HG03439 (cell line): ENCODE measurements around the gene RAB11B.
"Not testable (repeated sequence)": the region's sequence is repeated elsewhere in the genome, so short reads cannot be mapped to it uniquely, and the experiment has no call there.

ENCODE experiments used
- ATAC-seq: cut with Tn5 transposase; IDR thresholded peaks from one replicate; pipeline ENCODE4 v1.9.1; 2021; ENCODE audit warnings: mild to moderate bottlenecking, moderate library complexity; ENCODE audit not compliant: unreplicated experiment

RAB11B gene

DNA sequence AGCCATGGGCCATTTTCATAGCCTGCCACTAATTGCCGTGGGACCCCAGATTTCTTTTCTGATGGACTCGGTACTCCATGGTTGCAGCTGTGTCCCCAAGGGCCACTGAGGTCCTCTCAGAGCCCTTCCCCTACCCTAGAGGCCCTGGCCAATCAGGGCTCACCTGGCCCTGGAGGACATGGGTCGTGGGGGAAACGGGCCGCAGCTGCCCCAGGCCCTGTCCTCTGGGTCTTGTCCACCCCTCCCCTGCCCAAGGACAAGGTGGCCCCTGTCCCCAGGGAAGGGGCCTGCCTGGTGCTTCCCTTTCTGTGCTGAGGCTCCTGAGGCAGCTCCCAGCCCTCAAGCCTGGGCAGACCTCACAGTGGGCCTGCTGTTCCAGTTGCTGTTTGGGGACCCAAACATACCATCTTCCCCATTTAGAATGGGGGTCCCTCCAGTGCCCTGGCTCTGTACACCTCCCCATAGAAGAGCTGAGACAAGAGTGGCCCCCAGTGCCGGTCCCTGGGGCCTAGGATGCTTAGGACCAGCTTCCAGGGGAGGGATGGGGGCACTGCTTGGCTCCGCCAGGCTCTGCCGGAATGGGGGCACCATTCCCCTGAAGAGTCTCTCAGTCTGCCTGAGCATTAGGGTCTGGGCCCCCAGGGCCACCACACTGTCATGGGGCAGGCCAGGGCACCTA lies 3.2 kb downstream of the RAB11B start:
- ATAC-seq, result no peak

DNA sequence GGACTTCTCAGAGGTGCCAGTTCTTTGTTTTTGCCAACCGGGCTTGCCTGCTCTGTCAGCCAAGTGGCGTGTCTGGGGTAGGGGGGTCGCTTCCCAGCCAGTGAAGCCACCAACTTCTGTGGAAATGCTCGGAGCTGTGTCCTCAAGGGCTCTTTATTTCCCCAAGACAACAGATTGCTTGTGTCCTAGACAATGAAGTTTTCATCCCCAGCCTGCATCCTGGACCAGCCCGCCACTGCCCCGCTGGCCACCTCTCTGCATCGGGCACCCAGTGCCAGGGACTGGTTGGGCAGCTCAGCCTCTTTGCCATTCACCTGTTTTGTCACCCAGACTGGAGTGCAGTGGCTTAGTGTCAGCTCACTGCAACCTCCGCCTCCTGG lies 3.7 kb downstream of the RAB11B start:
- ATAC-seq, result no peak

DNA sequence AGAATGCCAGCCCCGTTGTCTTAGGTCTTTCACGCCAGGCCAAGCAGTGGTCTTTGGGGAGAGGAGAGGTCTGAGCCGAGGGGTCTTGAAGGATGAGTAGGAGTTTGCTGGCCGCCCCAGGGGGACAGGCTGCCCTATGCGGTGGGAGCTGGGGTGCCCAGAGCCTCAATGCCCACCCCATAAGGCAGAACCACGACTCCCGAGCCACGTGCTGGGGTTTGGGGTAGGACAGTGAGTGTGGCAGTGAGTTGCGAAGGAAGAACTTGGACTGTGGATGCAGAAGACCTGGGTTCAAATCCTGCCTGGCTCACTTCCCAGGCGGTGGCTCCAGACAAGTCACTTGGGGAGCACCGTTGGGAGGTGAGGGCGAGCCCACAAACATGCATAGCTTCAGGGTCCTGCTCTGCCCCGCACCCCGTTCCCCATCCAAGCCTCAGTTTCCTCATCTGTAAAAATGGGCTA lies 5.5 kb downstream of the RAB11B start:
- no peak for ATAC-seq

DNA sequence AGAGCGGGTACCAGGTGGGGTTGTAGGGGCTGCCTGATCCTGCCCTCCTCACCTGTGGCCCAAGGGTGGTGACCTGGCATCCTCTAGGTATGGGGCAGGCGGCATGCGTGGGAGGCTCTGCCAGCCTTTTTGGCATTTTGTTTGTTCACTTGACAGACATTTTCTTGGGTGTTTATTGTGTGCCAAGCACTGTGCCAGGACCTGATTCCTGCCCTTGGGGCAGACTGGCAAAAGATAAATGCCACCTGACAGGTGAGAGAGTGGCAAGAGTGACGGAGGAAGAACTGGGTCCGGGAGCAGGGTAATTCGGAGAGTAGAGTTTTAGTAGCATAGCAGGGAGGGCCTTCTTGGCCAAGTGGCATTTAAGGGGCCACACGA lies 6.0 kb downstream of the RAB11B start:
- ATAC-seq, result no peak

DNA sequence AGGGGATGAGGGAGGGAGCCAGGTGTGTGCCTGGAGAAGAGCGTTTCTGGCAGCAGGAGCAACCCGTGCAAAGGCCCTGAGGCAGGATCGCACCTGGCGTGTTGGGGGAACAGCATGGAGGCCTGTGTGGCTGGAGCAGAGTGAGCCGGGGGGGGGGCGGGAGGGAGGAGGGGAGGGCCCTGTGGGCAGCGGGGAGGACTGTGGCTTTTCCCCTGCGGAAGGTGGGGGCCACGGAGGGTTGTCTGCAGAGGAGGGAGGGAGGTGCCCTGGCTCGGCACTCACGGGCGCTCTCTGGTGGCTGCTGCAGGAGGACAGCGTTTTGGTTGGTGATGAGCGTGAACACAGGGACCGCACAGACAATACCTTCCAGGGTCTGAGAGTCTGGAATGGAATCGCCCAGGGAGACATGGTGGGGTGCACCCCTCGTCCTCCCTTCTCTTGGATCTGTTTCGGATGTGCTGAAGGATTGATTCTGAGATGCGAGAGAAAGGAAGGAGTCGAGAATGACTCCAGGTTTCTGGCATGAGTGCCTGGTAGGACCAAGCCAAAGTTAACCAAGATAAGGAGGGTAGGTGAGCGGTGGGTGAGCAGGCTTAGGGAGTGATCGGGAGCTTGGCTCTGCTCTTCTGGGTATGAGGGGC lies 6.5 kb downstream of the RAB11B start:
- no peak for ATAC-seq

DNA sequence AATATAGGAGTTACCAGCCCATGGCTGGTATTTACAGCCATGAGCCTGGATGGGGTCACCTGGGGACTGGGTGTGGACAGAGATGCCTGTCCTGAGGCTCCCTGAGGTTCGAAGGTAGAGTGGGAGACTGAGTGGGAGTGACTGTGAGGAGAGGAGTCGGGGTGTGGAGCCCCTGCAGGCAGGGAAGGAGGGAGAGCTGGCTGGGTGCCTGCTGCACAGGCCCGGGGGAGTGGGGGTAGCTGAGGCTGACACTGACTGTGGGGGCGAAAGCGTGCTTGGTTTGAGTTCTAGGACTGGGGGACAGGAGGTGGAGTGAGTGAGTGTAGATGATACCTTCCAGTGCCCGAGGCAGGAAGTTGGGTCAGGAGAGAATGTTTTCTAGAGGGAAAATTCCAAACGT lies 7.1 kb downstream of the RAB11B start:
- ATAC-seq, result no peak

DNA sequence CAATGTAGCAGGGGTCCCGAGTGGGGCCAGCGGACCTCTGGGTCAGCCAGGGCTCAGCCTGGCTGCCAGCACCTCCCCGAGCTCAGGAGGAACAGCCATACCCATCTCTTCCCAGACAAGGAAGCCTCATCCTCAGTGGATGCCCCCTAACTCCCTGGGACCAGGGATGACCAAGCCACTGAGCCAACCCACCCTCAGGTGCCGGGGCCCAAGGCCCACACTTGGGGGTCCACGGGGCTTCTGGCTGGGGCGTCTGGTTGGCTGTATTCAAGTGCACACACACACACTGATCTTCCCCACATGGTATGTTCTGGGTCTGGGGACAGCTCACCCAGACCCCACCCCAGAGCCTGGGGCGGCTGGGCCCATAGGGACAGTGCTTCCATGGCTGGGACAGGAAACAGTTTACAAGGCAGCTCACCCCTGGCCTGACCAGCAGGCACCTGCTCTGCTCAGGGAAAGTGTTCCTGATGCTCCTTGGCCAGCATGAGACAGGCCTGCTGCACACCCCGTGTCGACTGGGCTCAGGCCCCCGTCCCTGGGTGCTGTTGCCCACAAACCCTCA lies 7.7 kb downstream of the RAB11B start:
- no peak for ATAC-seq

DNA sequence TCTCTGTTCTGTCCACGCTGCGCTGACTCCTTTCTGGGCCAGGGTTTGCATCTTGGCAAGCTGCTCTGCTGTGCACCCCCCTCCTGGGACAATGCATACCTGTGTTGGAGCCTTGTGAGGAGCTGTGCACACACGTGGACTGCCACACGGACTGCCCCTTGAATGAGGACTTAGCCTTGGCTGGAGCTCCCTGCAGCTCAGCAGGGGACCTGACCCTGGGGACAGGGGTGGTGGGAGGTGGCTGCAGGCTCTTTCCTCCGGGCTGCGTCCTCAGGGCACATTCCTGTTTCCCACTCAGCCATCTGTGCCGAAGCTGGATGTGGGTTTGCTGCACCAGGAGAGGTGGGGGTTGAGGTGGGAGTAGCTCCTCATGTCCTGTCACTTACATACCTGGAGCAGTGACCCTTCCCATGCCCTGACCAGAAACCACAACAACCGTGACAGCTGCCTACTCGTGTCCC lies 8.2 kb downstream of the RAB11B start:
- no peak for ATAC-seq

DNA sequence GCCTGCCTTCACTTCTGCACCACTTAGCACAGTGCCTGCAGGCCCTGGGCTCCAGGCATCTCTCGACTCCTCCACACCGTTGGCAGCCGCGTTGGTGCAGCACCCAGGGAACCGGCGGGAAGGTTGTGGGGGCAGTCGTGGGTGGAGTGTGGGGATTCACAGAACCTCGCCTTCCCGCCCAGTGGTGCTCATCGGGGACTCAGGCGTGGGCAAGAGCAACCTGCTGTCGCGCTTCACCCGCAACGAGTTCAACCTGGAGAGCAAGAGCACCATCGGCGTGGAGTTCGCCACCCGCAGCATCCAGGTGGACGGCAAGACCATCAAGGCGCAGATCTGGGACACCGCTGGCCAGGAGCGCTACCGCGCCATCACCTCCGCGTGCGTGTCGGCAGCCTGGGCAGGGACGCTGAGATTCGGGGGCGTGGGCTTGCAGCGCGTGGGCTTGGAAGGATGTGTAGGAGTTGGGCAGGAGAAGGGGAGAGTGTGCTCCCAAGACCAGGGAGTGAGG lies 9.6 kb downstream of the RAB11B start:
- ATAC-seq, result no peak

DNA sequence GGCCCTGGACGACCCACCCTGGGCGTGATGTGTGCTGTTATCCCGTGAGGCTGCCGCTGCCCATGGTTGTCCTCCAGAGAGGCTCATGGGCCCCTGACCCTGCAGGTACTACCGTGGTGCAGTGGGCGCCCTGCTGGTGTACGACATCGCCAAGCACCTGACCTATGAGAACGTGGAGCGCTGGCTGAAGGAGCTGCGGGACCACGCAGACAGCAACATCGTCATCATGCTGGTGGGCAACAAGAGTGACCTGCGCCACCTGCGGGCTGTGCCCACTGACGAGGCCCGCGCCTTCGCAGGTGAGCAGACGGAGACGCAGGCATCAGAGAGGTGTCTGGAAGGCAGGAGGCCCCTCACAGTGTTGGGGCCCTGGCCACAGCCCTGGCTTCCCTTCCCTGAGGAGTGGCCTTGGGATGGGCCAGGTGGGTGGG lies 11.8 kb downstream of the RAB11B start:
- no peak for ATAC-seq

DNA sequence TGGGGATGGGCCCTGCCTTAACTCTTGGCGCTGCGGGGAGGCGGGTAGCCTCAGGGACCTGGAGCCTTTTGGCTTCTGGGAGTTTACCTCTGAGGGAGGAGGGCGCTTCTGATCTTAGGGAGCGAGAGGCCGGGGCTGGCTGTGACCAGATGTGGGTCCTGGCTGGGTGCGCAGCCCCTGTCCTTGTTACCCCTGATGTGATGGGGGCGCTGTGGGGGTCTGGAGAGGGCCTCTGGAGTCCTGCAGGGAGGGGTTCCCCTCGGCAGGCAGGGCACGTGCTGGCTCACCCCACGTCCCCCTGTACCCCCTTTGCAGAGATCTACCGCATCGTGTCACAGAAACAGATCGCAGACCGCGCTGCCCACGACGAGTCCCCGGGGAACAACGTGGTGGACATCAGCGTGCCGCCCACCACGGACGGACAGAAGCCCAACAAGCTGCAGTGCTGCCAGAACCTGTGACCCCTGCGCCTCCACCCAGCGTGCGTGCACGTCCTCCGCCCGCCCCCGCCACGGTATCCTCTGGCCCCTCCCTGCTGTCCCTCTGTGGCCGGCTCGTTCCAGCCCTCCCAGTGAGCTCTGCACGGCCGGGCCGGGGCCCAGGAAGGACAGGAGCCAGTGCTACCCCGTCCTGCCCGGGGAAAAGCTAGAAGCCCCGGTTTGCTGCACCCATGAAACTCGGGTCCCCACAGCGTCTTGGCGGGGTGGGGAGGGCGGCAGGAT lies 13.1 kb downstream of the RAB11B start:
- no peak for ATAC-seq

DNA sequence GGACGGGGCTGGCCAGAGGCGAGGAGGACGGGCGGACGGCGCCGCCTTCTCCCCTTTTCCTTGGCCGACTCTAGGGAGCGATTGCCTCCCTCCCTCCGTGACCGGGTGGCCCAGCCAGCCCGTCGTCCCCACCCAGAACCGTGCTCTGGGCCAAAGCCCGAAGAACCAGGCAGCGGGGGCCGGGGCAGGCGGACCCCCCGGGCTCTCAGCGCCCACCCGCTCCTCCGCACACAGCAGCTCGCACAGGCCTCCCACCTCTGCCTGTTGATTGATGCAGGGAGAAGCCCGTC lies 13.6 kb downstream of the RAB11B start:
- no peak for ATAC-seq

DNA sequence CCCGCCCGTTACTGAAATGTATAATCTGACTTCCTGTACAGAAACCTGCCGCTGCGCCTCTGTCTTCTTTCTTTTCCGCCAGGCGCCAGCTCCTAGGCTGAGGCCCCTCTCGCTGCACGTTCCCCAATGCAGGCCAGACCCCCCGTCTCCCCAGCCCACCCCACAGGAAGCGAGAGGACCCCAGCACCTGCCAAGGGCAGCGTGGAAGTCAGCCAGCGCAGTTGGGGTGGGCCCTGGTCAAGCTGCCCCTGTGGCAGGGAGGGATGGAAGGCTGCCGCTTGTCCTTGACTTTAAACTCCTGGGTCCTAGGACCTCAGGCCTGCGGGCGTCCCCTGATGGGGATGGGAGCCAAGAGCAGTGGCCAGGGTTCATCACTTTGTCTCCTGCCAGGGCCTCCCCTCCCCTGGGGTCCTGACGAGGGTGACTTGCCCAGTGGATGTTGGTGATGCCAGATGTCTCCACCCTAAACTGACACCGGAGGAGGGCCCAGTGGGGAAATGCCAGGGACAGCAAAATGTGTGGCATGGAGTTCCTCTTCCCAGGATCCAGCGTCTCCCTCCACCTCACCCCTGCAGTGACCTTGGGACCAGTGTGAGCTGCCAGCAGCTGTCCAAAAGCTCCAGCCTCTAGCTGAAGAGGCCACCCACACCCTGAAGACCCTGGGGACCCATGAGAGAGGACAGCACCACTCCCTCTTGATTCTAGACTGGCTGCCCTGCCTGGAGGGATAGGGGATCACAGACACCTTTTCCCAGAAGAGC lies 14.4 kb downstream of the RAB11B start:
- ATAC-seq, result no peak

DNA sequence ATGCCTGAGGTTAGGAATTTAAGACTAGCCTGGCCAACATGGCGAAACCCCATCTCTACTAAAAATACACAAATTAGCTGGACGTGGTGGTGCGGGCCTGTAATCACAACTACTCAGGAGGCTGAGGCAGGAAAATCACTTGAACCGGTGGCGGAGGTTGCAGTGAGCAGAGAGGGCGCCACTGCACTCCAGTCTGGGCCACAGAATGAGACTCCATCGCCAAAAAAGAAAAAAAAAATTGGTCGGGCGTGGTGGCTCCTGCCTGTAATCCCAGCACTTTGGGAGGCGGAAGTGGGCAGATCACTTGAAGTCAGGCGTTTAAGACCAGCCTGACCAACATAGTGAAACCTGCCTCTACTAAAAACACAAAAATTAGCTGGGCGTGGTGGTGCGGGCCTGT lies 20.6 kb downstream of the RAB11B start:
- ATAC-seq, result not testable (repeated sequence)

DNA sequence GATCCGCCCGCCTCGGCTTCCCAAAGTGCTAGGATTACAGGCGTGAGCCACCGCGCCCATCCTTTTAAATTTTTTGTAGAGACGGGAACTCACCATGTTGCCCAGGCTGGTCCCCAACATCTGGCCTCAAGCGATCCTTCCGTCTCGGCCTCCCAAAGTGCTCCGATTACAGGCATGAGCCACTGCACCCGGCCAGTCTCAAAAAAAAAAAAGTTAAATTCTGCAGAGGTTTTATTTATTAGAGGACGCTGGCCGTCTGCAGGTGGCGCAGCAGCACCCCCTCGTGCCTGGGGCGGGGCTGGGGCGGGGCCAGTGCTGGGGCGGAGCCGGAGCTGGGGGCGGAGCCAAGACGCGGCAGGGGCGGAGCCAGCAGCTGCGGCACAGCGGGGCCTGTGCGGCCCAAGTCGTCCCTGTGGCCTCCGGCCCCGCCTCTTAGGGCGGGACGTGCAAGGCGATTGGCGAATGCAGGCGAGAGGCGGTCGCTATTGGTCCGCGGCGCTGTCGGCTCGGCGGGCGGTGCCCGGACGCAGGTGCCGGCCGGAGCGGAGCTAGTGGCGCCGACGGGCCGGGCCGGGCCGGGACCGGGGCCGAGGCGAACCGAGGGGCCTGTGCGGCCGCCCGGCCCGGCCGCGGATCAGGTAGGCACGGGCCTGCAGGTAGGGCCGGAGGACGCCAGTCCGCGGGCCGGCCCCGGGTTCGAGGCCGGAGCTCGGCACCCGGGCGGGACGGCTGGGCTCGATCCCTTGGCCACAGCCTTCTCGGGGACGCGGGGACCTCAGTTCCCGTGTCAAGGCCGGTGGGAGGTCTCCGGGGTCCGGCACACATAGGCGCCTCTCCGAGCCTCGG lies 22.8 kb downstream of the RAB11B start, which contains the start of gene MARCHF2:
Gene MARCHF2, plus strand, starts transcription at position 523 of the 846 bp plus-strand sequence. CDS start 8,536 bp downstream, outside the sequence.
- peak; percentile 98 for ATAC-seq

DNA sequence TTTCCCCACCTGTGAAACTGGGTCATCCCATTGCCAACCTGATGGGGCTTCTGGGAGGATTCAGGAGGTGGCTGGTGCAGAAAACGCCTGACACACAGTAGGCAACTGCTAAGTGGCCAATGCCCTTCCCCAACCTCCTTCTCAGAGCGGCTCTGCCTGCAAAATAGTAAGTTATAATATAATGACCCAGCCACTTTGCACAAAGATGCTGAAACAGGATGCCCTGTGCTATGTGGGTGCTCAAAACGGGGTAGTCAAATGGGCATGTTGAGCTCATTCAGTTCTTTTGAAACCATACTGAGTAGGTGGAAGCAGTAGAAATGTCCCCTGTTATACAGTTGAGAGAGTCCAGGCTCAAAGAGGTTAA lies 23.5 kb downstream of the RAB11B start:
- ATAC-seq, result no peak

DNA sequence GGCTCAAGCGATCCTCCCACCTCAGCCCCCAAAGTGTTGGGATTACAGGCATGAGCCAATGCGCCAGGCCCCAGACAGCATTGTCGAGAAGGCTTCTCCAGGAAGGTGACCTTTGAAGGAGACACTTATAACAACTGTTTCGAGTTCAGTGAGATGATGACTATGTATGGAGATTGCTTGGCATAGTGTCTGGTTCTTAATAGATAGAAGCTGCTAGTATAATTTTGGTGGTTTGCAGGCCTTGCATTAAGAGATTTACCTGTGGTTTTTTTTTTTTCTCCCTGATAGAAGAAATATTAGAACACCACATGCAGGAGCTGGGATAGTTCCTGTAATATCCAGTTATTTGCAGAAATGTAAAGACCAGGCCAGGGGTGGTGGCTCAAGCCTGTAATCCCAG lies 26.6 kb downstream of the RAB11B start:
- ATAC-seq, result no peak

DNA sequence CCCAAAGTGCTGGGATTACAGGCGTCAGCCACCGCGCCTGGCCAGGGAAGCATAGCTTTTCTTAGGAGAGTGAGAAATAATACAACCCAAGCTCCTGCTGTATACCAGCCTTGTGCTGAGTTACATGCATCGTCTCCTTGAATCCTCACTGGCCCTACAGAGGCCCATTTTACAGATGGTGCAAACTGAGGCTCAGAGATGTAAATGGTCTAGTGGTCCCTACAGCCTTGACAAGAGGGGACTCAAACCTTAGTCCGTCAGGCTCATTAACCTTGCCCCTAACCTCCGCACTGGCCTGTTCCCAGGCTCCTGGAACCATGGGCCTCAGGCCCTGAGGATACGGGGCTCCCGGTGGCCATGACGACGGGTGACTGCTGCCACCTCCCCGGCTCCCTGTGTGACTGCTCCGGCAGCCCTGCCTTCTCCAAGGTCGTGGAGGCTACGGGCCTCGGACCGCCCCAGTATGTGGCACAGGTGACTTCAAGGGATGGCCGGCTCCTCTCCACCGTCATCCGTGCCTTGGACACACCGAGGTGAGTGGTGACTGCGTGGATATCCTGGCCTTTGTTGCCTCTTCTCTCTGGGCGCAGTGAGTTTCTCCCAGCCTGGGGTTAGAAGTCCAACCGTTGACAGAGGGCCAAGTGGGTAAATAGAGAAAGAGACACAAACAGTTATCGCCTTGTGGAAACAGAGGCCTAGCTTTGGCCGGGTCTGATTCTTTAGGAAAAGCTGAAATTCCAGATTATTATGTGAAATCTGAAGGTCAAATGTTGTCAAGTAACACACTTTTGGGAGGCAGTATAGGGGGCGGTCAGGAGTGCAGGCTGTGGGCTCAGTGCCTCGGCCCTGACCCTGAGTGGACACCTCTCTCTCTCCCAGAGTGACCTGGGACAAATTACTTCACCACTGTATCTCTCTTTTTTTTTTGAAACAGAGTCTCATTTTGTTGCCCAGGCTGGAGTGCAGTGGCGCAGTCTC lies 31.6 kb downstream of the RAB11B start:
- no peak for ATAC-seq

DNA sequence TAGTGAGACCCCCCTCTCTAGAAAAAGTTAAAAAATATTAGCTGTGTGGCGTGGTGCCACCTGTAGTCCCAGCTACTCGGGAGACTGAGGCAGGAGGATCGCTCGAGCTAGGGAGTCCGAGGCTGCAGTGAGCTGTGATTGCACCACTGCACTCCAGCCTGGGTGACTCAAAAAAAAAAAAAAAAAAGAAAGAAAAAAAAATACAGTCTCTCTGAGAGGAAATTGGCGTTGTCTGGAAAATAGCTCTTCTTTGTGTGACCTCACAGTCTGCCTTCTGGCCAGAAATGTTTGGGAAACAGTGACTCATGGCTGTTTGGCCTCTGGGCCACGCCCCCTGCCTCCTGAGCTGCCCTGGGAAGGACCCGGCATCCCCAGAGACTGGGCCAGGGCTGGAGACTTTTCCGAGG lies 33.7 kb downstream of the RAB11B start:
- no peak for ATAC-seq
